Germinal center (tissue), 1 donor: ENCODE measurements around the gene FCGBP.
"Not testable (repeated sequence)": the region's sequence is repeated elsewhere in the genome, so short reads cannot be mapped to it uniquely, and the experiment has no call there.

Source experiments
- DNase-seq: peaks from one replicate; pipeline ENCODE4 v3.0.0; 2012; ENCODE audit warnings: mixed read lengths, low spot score

FCGBP gene

DNA sequence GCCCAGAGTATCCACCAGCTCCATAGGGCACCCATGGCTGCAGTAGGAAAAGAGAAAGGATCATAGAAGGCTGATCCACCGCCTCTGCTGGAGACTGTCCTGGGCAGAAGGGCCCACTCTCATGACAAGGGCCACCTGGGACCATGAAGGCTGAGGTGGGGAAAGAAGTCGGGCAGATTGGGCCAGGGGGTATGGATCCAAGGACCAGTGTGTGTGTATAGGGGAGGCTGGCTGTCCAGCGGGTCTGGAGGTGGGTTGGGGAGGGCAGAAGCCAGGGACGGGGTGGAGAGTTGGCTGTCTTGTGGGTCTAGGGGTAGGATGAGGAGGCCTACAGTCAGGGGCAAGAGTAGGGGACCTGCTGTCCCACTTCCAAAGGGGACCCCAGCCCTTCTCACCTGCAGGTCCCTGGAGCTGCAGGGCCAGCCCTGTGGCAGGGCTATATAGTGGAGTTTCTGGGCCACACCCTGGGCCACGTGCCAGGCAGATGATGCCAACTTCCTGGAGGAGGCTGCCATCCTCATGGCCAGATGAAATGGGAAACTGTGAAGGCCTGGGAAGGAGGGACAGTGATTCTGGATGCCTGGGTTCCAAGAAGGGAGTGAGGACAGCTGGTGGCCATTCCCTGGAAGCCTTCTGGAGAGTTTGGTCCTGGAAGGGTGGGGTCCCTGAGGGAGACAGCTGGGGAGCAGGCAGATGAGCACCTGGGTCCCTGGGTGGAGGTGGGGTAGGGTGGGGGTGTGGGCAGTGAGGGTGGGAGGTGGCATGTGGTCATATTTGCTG, at the start of gene FCGBP:
Gene FCGBP, minus strand, starts transcription at position 51 of the 780 bp plus-strand sequence.
- DNase-seq: no peak

DNA sequence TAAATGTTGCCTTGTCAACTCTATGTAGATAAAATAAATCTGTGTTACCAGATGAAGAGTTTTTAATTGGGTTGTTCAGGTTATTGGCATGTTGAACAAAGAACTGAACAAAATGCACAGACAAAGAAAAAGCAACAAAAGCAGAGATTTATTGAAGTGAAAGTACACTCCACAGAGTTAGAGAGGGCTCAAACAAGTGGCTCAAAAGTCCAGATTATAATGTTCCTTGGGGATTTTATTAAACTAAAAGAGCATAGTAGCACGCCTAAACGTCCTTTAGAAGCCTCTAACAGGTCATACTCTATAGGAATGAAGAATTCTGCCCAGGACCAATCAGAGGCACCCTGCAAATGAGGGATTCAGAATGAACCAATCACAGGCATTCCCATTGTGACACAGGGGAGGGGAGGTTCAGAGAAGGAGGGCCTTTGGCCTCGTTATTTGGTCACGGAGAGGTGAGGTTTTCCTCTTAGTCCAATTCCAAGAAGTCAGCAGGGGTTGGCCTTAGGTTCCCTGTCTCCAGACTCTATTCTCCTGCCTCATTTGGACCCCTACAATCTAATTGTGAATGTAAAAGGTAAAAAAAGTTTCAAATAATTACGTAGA, 49.4 kb upstream of the FCGBP start:
- DNase-seq: no peak

DNA sequence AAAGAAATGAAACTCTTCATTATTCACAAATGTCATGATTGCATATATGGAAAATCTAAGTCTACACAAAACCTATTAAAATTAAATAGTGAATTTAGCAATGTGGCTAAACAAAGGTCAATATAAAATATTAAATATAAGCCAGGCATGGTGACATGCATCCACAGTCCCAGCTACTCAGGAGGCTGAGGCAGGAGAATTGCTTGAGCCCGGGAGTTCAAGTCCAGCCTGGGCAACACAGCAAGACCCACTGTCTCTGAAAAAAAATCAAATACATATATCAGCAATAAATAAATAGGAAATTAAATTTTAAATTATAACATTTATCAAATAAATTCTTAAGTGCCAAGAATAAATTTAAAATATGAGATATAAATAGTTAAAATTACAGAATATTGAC, 48.4 kb upstream of the FCGBP start:
- DNase-seq: no peak

DNA sequence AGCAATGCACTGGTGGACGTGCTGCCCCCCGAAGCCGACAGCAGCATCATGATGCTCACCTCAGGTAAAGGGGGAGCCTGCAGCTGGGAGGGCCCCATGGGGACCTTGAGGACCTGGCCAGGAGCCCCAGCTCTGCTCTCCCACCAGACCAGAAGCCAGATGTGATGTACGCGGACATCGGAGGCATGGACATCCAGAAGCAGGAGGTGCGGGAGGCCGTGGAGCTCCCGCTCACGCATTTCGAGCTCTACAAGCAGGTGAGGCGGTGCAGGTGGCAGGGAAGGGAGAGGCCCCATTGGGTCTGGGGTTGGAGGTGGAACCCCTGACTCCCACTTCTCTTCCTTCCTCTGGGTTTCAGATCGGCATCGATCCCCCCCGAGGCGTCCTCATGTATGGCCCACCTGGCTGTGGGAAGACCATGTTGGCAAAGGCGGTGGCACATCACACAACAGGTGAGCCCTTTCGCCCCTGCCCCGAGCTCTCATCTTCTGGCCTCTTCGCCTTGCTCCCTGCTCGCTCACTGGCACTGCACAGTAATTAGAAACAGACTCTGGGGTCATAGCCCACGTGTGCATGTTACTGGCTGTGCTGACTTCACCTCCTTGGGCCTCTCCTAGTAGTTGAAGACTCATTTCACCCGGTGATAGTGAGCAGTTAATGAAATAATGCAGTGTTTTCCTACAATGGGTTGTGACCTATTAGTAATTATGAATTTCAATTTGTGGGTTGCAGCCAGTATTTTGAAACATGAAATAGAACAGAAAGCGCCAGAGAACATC, 40.1 kb upstream of the FCGBP start:
- no peak for DNase-seq

DNA sequence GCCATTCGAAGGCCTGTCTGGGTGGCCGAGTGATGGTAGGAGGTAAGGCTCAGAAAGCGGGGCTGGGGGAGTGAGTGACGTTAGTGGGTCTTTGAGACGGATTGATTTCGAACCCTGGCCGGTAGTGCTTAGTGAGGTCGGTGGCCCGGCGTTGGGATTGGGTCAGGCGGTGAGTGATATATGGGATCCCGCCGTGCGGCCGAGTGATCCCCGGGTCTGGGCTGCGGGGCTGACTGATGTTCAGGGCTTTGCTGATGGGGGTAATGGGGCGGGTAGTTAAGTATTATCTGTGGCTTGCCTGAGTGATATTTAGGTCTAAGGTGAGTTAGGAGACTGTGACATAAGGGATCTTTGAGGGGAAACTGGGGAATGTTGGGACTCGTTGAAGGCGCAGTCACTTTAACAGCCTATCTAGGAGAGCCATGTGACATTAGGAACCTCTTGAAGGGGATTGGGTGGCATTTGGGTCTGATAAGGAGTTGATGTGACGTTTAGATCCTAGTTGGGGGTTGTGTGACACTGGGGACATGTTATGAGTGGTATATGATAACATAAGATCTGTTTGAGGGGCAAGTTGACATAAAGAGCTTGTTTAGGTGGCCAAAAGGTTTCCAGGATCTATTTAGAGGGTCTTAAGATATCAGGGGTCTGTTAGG, 37.1 kb upstream of the FCGBP start:
- no peak for DNase-seq

DNA sequence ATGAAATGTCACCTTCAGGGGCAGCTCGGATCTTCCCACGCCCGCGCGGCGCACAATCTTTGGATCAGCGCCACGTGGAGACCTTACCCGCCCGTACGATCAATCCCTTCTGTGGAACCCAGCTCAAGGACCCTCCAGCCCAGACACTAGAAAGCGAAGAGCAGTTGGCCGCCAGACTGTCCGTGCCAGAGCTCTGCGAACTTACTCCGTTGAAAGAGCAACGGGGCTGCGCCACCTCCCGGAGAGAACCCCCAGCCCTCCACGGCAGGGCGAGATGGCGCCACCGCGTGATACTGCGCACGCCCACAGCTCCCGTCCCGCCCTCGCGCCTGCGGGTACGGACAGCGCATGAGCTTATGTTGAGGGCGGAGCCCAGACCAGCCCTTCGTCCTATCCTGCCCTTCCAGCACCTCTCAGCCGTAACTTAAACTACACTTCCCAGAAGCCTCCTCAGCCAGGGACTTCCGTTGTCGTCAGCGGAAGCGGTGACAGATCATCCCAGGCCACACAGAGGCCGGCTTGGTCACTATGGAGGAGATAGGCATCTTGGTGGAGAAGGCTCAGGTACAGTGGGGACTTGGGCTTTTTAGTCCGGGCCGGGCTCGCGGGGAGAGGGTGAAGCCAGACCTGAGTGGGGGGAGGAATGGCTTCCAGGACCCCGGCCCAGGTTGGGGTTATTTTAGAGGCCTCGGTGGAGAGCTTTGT, 36.4 kb upstream of the FCGBP start, which contains the start of gene PSMC4:
Gene PSMC4, plus strand, starts transcription at position 491 of the 705 bp plus-strand sequence. Its CDS starts 38 bp downstream, at position 529.
- DNase-seq: peak; percentile 99

DNA sequence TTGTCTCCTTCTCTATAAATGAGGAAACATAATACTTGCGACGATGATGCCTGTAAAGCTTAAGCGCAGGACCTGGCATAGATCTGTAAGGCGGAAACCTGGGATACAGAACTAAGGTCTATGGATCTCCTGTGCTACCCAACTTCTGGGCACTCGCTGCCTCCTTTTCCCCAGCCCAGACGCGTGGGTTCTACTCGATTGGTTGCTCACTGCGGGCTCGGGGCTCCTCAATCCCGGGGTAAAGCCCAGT, 35.9 kb upstream of the FCGBP start:
- DNase-seq: peak; percentile 34

DNA sequence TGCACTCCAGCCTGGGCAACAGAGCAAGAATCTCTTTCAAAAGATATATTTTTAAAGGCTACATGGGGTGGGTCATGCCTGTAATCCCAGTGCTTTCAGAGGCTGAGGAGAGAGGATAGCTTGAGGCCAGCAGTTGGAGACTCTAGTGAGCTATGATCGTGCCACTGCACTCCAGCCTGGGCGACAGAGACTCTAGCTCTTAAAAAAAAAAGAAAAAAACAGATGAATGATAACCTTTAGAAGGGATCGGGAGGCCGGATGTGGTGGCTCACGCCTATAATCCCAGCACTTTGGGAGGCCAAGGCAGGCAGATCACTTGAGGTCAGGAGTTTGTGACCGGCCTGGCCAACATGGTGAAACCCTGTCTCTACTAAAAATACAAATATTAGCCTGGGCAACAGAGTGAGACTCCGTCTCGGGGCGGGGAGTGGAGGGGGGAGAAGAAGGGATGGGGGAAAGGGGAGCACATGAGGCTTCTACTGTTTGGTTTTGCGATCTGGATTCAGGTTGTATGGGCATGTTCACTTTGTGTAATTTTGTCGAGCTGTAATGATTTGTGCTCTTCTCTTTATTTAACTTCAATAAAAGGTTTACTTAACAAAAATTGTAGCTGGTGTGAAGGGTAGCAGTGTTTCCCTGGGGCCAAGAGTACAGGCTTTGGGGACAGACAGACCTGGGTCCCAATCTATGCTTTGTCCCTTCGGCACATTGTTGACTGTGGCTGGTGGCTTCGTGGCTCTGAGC, 35.4 kb upstream of the FCGBP start:
- DNase-seq: no peak

DNA sequence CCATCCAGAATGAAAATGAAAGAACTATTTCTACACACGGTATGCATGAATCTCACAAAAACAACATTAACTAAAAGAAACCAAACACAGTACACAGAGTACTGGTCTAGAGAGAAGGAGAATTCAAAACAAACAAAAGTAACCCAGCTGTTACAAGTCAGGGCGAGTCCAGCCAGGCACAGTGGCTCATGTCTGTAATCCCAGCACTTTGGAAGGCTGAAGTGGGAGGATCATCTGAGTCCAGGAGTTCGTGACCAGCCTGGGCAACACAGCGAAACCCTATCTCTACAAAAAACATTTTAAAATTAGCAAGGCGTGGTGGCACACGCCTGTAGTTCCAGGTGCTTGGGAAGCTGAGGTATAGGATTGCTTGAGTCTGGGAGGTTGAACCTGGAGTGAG, 34.8 kb upstream of the FCGBP start:
- no peak for DNase-seq

DNA sequence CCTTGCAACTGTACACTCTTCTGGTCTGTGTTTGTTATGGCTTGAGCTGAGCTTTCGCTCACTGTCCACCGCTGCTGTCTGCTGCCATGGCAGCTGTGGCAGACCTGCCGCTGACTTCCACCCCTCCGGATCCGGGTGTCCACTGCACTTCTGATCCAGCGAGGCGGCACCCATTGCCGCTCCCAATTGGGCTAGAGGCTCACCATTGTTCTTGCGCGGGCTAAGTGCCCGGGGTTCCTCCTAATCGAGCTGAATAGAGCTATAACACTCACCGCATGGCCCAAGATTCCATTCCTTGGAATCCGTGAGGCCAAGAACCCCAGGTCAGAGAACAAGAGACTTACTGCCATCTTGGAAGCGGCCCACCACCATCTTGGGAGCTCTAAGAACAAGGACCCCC, 34.4 kb upstream of the FCGBP start:
- no peak for DNase-seq

DNA sequence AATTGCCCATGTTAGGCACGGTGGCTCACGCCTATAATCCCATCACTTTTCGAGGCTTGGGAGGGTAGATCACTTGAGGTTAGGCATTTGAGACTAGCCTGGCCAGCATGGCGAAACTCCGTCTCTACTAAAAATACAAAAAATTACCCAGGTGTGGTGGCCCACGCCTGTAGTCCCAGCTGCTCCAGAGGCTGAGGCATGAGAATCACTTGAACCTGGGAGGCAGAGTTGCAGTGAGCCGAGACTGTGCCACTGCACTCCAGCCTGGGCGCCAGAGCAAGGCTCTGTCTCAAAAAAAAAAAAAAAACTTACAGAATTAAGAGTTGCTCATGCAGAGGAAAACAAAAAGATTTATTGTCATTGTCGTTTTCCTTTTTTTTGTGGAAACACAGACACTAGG, 33.1 kb upstream of the FCGBP start:
- DNase-seq: no peak

DNA sequence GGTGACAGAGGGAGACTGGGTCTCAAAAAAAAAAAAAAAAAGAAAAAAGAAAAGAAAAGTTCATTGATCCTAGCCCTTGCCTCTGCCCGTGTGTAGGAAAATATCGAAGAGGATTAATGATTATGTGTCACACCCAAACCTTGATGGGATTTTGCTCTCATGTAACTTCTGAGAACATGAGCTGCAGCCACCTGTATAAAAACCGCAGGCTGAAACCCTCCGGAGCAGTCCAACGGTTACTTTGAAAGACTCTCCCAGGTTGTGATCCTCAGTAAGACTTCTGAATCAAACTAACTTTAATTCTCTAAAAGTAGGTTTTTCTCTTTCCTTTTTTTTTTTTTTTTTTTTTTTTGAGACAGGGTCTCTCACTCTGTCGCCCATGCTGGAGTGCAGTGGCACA, 32.2 kb upstream of the FCGBP start:
- no peak for DNase-seq

DNA sequence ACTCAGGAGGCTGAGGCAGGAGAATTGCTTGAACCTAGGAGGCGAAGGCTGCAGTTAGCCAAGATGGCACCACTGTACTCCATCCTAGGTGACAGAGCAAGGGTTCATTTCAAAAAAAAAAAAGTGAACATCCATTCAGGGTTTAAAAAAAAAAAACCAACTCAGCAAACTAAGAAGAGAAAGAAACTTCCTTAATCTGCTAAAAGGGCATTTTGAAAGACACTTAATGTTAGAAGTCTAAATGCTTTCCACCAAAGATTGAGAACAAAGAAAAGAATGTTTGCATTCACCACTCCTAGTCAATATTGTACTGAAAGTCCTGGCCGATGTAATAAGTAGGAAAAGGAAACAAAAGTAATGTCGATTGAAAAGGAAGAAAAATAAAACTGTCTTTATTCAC, 29.5 kb upstream of the FCGBP start:
- DNase-seq: no peak

DNA sequence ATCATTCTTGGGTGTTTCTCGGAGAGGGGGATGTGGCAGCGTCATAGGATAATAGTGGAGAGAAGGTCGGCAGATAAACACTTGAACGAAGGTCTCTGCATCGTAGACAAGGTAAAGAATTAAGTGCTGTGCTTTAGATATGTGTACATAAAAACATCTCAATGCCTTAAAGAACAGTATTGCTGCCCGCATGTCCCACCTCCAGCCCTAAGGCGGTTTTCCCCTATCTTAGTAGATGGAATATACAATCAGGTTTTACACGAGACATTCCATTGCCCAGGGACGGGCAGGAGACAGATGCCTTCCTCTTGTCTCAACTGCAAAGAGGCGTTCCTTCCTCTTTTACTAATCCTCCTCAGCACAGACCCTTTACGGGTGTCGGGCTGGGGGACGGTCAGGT, 25.0 kb upstream of the FCGBP start:
- not testable (repeated sequence) for DNase-seq

DNA sequence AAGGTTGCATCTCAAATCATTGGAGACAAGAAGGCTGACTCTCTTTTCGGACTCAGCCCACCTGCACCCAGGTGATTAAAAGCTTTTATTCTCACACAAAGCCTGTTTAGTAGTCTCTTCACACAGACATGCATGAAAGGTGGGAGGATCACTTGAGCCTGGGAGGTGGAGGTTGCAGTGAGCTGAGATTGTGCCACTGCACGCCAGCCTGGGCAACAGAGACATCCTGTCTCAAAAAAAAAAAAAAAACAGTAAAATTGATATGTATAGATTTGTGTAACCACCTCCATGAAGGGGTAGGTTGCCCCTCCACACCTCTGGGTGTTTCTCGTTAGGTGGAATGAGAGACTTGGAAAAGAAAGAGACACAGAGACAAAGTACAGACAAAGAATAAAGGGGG, 24.5 kb upstream of the FCGBP start:
- DNase-seq: not testable (repeated sequence)

DNA sequence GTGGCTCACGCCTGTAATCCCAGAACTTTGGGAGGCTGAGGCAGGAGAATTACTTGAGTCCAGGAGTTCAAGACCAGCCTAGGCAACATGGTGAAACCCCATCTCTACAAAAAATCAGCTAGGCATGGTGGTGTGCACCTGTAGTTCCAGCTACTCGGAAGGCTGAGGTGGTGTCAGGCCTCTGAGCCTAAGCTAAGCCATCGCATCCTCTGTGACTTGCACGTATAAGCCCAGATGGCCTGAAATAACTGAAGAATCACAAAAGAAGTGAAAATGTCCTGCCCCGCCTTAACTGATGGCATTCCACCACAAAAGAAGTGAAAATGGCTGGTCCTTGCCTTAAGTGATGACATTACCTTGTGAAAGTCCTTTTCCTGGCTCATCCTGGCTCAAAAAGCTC, 23.5 kb upstream of the FCGBP start:
- DNase-seq: not testable (repeated sequence)

DNA sequence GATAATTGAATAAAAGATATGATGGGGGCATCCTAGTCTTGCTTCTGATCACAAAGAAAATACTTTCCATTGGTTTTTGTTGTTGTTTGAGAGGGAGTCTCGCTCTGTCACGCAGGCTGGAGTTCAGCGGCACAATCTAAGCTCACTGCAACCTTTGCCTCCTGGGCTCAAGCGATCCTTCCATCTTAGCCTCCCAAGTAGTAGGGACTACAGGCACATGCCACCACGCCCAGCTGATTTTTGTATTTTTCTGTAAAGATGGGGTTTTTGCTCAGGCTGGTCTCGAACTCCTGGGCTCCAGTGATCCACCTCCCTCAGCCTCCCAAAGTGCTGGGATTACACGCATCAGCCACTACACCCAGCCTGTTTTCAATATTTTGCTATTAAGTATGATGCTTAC, 19.5 kb upstream of the FCGBP start:
- no peak for DNase-seq

DNA sequence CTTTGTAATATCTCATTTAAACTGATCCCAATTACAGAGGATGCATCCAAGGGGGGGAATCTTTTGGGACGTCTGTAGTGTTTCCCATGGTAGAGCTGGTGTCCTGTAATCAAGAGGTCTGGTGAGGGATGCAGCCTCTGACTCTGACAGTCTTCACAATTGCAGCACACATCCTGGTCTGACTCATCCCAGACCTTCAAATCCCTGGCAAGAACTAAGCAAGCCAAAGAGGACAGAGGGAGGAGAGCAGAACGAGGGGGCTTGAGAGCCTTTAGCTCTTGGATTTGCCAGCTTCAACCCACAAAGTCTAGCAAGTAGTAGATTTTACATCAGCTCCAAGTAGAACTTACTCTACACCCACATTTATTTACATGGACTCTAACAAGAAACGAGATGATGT, 17.3 kb upstream of the FCGBP start:
- DNase-seq: no peak

DNA sequence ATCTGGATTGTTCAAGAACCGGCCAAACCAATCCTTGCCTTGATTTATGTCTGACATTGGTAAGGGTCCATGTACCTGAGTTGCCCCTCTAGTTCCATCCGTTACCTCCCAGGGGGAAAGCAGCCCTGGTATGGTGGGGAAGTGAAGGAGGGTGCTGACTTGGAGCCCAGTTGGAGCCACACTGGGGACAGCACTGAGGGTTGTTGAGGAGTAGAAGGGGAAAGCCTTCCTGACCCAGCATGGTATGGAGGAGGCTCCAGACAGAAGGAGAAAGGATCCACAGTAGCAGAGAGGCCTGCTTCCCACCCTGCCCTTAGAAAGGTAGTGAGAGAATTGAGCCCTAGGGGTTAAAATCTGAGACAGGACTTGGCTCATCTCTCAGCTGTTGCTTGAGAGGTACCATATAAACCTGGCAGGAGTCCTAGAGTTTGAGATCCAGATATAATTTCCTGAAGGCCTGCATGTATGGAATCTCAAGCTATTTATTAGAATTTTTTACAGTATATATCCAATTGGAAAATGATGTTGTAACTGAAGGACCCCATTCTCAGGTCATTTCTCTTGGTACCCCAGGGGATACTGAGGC, 16.7 kb upstream of the FCGBP start:
- no peak for DNase-seq

DNA sequence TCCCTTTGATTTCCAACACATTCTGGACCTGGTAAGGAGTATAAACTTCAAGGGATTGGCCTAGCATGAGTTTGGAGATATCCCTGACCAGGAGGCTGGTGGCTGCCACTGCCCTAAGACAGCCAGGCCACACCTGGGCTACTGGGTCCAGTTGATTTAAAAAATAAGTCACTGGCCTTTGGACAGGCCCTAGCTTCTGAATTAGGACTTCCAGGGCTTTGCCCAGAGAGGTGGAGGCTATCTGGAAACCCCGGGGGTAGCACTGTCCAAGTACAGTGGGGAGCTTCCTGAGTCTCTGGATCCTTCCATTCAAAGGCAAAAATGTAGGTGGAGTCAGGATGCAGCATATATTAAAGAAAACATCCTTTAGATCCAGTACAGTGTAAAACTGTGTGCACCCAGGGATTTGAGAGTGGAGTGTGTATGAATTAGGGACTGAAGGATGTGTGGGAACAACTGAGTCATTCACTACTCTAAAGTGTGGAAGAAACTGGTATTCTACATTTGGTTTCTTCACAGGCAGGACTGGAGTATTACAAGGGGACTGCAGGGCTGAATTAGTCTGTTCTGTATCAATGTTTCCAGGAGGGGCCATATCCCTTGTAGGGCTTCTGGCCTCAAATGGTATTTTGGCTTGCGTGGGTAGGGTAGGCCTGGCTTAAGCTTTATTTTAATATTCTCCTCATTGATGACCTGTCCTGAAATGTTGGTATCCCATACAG, 14.8 kb upstream of the FCGBP start:
- no peak for DNase-seq
